LHCN-M2 (cell line): ENCODE data around the gene HIVEP3. TPM values are rescaled to one million over a fixed set of nuclear protein-coding genes. Genes with fewer than 3 reads are reported as not detected.

Experiments used
- DNase-seq: peaks from one replicate; pipeline ENCODE4 v3.0.0-alpha.2; 2012; ENCODE audit warnings: low read depth
- total RNA-seq: library from RNA; depleted of rRNA; stranded (reverse); fragments of >200 nt; gene quantifications from 2 replicates; pipeline ENCODE4 v1.2.3, GENCODE V29; 2014

The HIVEP3 gene
- total RNA-seq, 1 experiment from 2014 or later = 2.1 TPM

- no peak for DNase-seq
These were observed 156.5 kb downstream of the HIVEP3 start for GRCh38 chr1:41762251-41762650.

GRCh38 chr1:41758904-41759548, 159.7 kb downstream of the HIVEP3 start:
- DNase-seq = peak; percentile 75

GRCh38 chr1:41758500-41758899, 160.2 kb downstream of the HIVEP3 start:
- DNase-seq = no peak

GRCh38 chr1:41754540-41754939, 164.2 kb downstream of the HIVEP3 start:
- DNase-seq = no peak

GRCh38 chr1:41752514-41753170, 166.1 kb downstream of the HIVEP3 start:
- no peak for DNase-seq

GRCh38 chr1:41751804-41752513, 166.8 kb downstream of the HIVEP3 start:
- DNase-seq = peak; percentile 62

GRCh38 chr1:41749991-41750745, 168.6 kb downstream of the HIVEP3 start:
- DNase-seq = no peak

GRCh38 chr1:41745022-41745421, 173.7 kb downstream of the HIVEP3 start:
- no peak for DNase-seq

- peak; percentile 95 for DNase-seq
These were observed 175.4 kb downstream of the HIVEP3 start for GRCh38 chr1:41743366-41743765.

GRCh38 chr1:41742219-41742618, 176.5 kb downstream of the HIVEP3 start:
- peak; percentile 81 for DNase-seq

GRCh38 chr1:41741244-41741643, 177.5 kb downstream of the HIVEP3 start:
- DNase-seq = no peak

- peak; percentile 34 for DNase-seq
These were observed 178.0 kb downstream of the HIVEP3 start for GRCh38 chr1:41740630-41741239.

- DNase-seq = no peak
These were observed 178.7 kb downstream of the HIVEP3 start for GRCh38 chr1:41740058-41740457.

GRCh38 chr1:41739061-41739955, 179.4 kb downstream of the HIVEP3 start:
- DNase-seq = peak; percentile 80

- DNase-seq = no peak
These were observed 180.2 kb downstream of the HIVEP3 start for GRCh38 chr1:41738475-41738874.

GRCh38 chr1:41738006-41738405, 180.7 kb downstream of the HIVEP3 start:
- no peak for DNase-seq

- DNase-seq = no peak
These were observed 183.0 kb downstream of the HIVEP3 start for GRCh38 chr1:41735631-41736260.

GRCh38 chr1:41735139-41735538, 183.6 kb downstream of the HIVEP3 start:
- DNase-seq = no peak

GRCh38 chr1:41734201-41734970, 184.3 kb downstream of the HIVEP3 start:
- DNase-seq = no peak
